T-helper 1 cell treated with Interleukin-12 subunit alpha and Interleukin-12 subunit beta and Interleukin-4 antibody, amounts not matched to agents 30 μg/mL and 1 μg/mL, for 36 hours (primary cell): ENCODE results near the gene APOL2.
A peak's percentile ranks its signal among the peaks of the same experiment; 100 is the strongest.
"Not testable (repeated sequence)": the region's sequence is repeated elsewhere in the genome, so short reads cannot be mapped to it uniquely, and the experiment has no call there.

Experiments
- H3K27ac Mint-ChIP-seq: one replicate; pipeline ENCODE4 v1.8.0; 2021; ENCODE audit warnings: mild to moderate bottlenecking, mixed read lengths
- H3K27me3 Mint-ChIP-seq: one replicate; pipeline ENCODE4 v1.8.0; 2021; ENCODE audit warnings: low read depth, mixed read lengths
- H3K36me3 Mint-ChIP-seq: one replicate; pipeline ENCODE4 v1.8.0; 2021; ENCODE audit warnings: low read depth, mixed read lengths
- H3K4me1 Mint-ChIP-seq: one replicate; pipeline ENCODE4 v1.8.0; 2021; ENCODE audit warnings: low read depth, mixed read lengths
- H3K4me3 Mint-ChIP-seq: one replicate; pipeline ENCODE4 v1.8.0; 2021; ENCODE audit warnings: mild to moderate bottlenecking, moderate library complexity, mixed read lengths
- H3K9me3 Mint-ChIP-seq: one replicate; pipeline ENCODE4 v1.8.0; 2021; ENCODE audit warnings: mixed read lengths

APOL2 gene

DNA sequence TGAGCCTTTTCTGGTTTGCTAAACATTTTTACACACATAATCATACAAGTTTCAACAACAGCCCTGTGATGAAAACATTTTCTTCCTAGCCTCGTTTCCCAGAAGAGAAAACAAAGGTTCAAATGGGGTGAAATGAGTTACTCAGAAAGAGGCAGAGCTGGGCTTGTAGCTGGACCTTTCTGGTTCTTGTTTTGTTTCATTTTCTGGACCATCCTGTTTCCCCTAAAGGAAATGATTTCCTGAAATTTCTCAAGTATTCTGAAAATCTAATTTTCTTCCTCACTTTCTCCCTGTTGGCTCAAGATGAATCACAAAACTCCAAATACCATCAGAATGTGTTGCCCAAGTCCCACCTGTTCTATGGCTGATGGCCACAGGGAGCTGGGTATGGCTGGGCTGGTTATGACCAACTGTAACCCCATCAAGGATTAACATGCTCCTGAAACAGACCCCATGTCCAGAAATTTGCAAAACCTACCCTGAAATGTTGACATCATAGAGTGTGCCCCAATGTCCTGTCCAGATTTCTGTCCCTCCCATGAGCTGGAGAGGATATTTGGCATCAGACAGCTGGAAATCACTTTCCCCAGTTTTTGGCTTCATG is 31.1 kb downstream of the APOL2 start:
- no peaks in the 10 kb centered on the region for H3K36me3 Mint-ChIP-seq
- no peak overlapping the region for H3K27ac Mint-ChIP-seq
- peaks cover 44% of the 10 kb centered on the region for H3K27me3 Mint-ChIP-seq
- peaks cover 6% of the 10 kb centered on the region for H3K9me3 Mint-ChIP-seq
- peaks cover 6% of the 10 kb centered on the region for H3K4me1 Mint-ChIP-seq
- no peak overlapping the region for H3K4me3 Mint-ChIP-seq

DNA sequence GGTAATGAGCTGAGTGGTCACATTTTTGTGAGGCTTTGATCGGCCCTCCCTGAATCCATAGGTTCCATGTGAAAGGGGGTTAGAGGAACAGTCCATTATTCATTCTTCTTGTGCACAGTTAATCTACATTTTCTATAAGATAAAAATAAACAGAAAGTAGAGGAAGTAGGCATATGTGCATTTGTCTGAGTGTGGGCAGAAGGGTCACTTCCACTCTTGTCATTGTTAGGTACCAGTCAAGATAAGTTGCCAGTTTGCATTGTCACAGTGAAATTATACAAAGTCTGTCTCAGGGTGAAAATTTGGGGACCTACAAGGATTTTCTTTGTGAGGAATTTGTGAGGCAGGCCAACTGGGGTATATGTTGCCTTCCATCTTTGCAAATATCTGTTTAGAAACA is 33.1 kb downstream of the APOL2 start:
- H3K4me1 Mint-ChIP-seq: peaks cover 6% of the 10 kb centered on the region
- H3K27ac Mint-ChIP-seq: no peak overlapping the region
- no peak overlapping the region for H3K4me3 Mint-ChIP-seq

GRCh38 chr22:36205573-36205972 is 33.8 kb downstream of the APOL2 start:
- H3K36me3 Mint-ChIP-seq, H3K4me3 Mint-ChIP-seq, H3K4me1 Mint-ChIP-seq, H3K9me3 Mint-ChIP-seq, H3K27ac Mint-ChIP-seq: not testable (repeated sequence)
- peaks cover 21% of the 10 kb centered on the region for H3K27me3 Mint-ChIP-seq

More for the DNA sequence above, 33.1 kb downstream of the APOL2 start:
- Mint-ChIP-seq H3K9me3 (peaks cover 6% of the 10 kb centered on the region), H3K27me3 (peaks cover 28% of the 10 kb centered on the region), H3K36me3 (no peaks in the 10 kb centered on the region)

DNA sequence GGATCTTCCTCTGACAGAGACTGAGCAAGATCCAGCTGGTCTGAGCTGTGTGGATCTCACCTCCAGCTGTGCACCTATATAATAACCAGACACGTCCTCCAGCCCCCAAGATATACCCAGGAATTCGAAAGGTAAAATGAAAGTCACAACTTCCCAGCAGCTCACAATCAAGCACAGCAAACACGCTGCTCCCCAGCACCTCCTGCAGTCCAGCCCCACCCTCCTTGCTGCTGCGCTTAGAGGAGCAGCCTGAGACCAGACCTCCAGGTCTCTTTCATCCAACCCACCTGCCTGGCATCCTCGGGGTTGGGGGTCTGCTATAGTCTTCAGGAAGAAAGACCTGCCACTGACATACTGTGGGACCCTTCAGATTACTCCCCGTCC is 34.7 kb downstream of the APOL2 start:
- peaks cover 3% of the 10 kb centered on the region for H3K4me1 Mint-ChIP-seq
- peak overlapping the region; percentile 4 for H3K4me3 Mint-ChIP-seq
- peak overlapping the region; percentile 9 for H3K27ac Mint-ChIP-seq
- H3K9me3 Mint-ChIP-seq: peaks cover 6% of the 10 kb centered on the region
- H3K27me3 Mint-ChIP-seq: peaks cover 12% of the 10 kb centered on the region
- H3K36me3 Mint-ChIP-seq: no peaks in the 10 kb centered on the region

- peaks cover 2% of the 10 kb centered on the region for H3K9me3 Mint-ChIP-seq
- H3K4me1 Mint-ChIP-seq: peaks cover 3% of the 10 kb centered on the region
- no peaks in the 10 kb centered on the region for H3K36me3 Mint-ChIP-seq
- H3K27ac Mint-ChIP-seq: peak overlapping the region; percentile 8
- H3K27me3 Mint-ChIP-seq: peaks cover 9% of the 10 kb centered on the region
- peak overlapping the region; percentile 4 for H3K4me3 Mint-ChIP-seq
Measured at GRCh38 chr22:36204001-36204631, 35.2 kb downstream of the APOL2 start.

GRCh38 chr22:36203441-36203840 is 35.9 kb downstream of the APOL2 start:
- not testable (repeated sequence) for H3K36me3 Mint-ChIP-seq, H3K27ac Mint-ChIP-seq, H3K9me3 Mint-ChIP-seq, H3K27me3 Mint-ChIP-seq, H3K4me1 Mint-ChIP-seq, H3K4me3 Mint-ChIP-seq

- H3K4me1 Mint-ChIP-seq, H3K27me3 Mint-ChIP-seq, H3K36me3 Mint-ChIP-seq, H3K4me3 Mint-ChIP-seq, H3K27ac Mint-ChIP-seq, H3K9me3 Mint-ChIP-seq: not testable (repeated sequence)
Measured at GRCh38 chr22:36202906-36203305, 36.4 kb downstream of the APOL2 start.

- peaks cover 19% of the 10 kb centered on the region for H3K4me1 Mint-ChIP-seq
- H3K4me3 Mint-ChIP-seq: no peak within 1 kb of the TSS
- no peaks in the 10 kb centered on the region for H3K9me3 Mint-ChIP-seq
- H3K36me3 Mint-ChIP-seq: no peaks in the 10 kb centered on the region
- H3K27ac Mint-ChIP-seq: no peak within 1 kb of the TSS
- H3K27me3 Mint-ChIP-seq: no peaks in the 10 kb centered on the region
Measured at GRCh38 chr22:36201630-36202319, 37.6 kb downstream of the APOL2 start, which contains the start of gene APOL4. APOL4 (minus strand) TSS chr22:36201809; CDS start chr22:36201734, 75 bp downstream.

DNA sequence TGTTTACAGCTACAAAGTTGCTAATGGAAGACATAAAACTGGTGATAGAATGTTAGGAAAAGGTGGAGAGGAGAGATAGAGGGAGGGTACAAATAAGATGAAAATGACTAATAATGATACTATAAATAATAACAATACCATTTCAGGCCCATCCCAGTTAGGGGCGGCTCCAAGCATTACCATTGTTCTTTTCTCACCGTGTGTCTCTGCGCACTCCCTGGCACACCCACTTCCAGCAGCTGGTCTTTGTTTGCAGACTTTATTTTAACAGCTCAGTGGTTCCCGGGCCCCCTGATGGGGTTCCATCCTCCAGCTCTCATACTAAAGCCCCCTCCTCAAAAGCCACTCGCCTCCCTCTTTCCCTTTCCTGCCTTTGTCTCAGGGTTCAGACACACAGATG is 38.3 kb downstream of the APOL2 start:
- H3K9me3 Mint-ChIP-seq, H3K27me3 Mint-ChIP-seq, H3K27ac Mint-ChIP-seq, H3K4me3 Mint-ChIP-seq, H3K36me3 Mint-ChIP-seq: not testable (repeated sequence)
- peaks cover 19% of the 10 kb centered on the region for H3K4me1 Mint-ChIP-seq

- Mint-ChIP-seq H3K9me3 (no peaks in the 10 kb centered on the region), H3K4me1 (peaks cover 18% of the 10 kb centered on the region), H3K36me3 (no peaks in the 10 kb centered on the region), H3K27ac (no peak overlapping the region), H3K27me3 (no peaks in the 10 kb centered on the region), H3K4me3 (no peak overlapping the region)
Measured at GRCh38 chr22:36199001-36199551, 40.3 kb downstream of the APOL2 start.

DNA sequence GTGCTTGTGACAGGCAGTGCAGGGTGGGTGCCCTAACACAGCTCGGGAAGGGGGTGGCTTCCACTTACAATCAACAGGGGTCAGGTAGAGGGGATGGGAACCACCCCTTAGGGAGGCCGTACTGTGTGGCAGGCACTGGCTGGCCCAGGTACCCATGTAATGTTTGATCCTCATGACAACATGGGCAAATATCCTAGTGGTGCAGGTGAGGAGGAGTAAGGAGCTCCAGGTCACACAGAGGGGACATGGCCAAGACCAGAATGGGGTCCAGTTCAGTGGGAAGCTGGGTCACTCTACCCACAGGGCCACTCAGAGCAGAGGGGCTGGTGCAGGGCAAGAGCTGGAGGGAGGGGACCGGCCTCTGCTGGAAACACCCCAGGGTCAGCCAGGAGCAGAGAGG is 40.8 kb downstream of the APOL2 start:
- Mint-ChIP-seq H3K36me3 (no peaks in the 10 kb centered on the region), H3K4me3 (no peak overlapping the region), H3K9me3 (no peaks in the 10 kb centered on the region), H3K27ac (no peak overlapping the region), H3K27me3 (peaks cover 1% of the 10 kb centered on the region), H3K4me1 (peaks cover 18% of the 10 kb centered on the region)

DNA sequence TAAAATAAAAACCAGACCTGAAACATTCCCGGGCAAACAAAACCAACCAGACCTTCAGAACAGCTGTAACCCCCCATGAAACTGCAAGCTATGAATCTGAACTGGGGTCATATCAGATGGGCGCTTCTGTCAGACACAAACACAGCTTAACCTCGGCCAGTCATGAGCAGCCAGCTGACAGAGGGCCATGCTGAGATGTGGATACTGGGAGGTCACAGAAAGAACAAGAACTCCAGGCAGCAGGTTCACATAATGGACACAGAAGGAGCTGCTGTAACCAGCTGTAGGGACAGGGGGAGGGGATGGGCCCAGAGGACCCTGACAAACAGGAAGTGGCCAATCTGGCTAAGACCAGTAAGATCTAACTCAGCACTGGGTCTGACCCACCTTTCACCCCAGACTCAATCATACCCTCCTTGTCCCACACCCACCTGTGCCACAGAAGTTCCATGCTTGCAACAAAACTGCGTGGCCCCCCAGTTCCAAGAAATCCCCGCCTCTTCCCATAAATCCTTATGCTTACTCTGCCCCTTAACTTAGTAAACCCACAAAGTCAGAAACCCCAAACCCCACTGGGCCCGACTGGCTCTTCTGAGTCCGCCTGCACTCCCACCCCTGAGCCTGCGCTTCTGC is 41.7 kb downstream of the APOL2 start:
- Mint-ChIP-seq H3K36me3 (no peaks in the 10 kb centered on the region), H3K4me1 (peaks cover 18% of the 10 kb centered on the region), H3K27me3 (peaks cover 6% of the 10 kb centered on the region), H3K9me3 (no peaks in the 10 kb centered on the region), H3K4me3 (no peak overlapping the region), H3K27ac (peak overlapping the region; percentile 38)

DNA sequence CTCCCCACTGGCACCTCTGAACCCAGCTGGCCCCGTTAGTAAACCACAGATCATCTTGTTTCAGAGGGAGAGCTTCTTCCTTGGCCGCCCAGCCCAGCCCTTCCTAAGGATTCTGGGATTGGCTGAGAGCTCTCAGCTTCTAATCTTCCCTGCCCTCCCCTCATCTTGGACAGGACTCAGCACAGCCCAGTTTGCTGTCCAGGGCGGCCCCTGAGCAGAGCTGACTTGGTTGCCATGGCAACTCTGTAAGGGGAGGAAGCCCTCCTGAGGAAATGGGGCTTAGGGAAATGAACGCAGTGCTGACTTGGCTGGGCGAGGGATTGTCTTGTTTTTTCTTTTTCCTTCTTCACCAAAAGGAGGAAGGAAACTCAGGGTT is 42.3 kb downstream of the APOL2 start:
- Mint-ChIP-seq H3K4me3 (no peak overlapping the region), H3K27ac (no peak overlapping the region), H3K4me1 (peaks cover 18% of the 10 kb centered on the region), H3K36me3 (no peaks in the 10 kb centered on the region), H3K27me3 (peaks cover 6% of the 10 kb centered on the region), H3K9me3 (no peaks in the 10 kb centered on the region)

DNA sequence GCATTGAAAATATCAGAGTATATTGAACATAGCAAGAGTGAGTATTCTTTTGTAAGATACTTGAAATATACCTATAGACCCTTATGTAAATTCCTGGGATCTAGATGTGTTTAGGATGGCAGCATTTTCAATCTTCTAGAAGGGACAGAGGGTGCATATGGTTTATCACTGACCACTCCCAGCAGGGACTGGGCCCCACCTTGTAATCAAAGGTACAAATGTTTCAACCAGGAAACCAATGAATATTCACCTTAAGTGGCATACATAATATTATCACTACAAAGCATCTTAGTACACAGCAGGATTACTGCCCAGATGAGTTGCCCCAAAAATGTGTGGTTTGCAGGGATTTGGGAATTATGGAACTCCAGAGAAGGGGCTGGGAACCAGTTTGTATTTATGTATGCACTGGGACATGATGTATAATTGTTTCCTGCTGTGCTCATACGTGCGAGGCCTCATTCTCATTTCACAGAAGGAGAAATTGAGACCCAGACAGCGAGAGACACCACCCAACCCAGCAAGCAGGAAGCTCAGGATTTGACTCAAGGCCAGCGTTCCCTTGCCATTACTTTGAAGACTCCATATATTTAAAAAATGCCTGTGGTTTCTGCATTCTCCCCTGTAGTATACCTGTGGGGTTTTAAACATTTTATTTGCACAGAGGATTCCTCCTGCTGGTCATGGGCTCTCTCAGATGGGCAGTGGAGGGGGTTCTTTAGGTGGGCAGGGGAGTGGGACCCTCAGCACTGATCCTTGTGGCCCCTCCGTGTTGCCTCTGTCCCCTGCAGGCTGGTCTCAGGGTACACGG is 42.9 kb downstream of the APOL2 start:
- Mint-ChIP-seq H3K27me3 (peaks cover 6% of the 10 kb centered on the region), H3K27ac (no peak overlapping the region), H3K36me3 (no peaks in the 10 kb centered on the region), H3K4me3 (no peak overlapping the region), H3K9me3 (no peaks in the 10 kb centered on the region), H3K4me1 (peaks cover 18% of the 10 kb centered on the region)
